Stimulated activated CD4-positive, alpha-beta T cell treated with anti-CD3 and anti-CD28 coated beads, TNF-alpha, amount 100 ng/mL, for 4 hours (primary cell): Measurements from ENCODE around the gene VAV2.

ENCODE experiments used
- DNase-seq, 3 experiments: peaks; one replicate each; pipeline ENCODE4 v3.0.0-alpha.2; 2020; ENCODE audit warnings: low read depth in 3 of 3

VAV2 gene

GRCh38 chr9:133784731-133785561 lies 207.2 kb downstream of the VAV2 start:
- no peak for DNase-seq

- DNase-seq, result no peak
These were observed 208.8 kb downstream of the VAV2 start for GRCh38 chr9:133783331-133783731.

GRCh38 chr9:133782157-133783130 lies 209.7 kb downstream of the VAV2 start:
- DNase-seq, result peak; percentile 30 to 42 (median 35)

- no peak for DNase-seq
These were observed 210.3 kb downstream of the VAV2 start for GRCh38 chr9:133781828-133782135.

GRCh38 chr9:133780962-133781827 lies 210.9 kb downstream of the VAV2 start:
- no peak for DNase-seq

- no peak for DNase-seq
These were observed 211.6 kb downstream of the VAV2 start for GRCh38 chr9:133780404-133780945.

- DNase-seq, result no peak
These were observed 212.4 kb downstream of the VAV2 start for GRCh38 chr9:133779516-133780403.

GRCh38 chr9:133779081-133779480 lies 213.0 kb downstream of the VAV2 start:
- no peak for DNase-seq

- no peak for DNase-seq
These were observed 213.6 kb downstream of the VAV2 start for GRCh38 chr9:133778336-133779013.

GRCh38 chr9:133777871-133778270 lies 214.3 kb downstream of the VAV2 start:
- no peak for DNase-seq

- no peak for DNase-seq
These were observed 214.9 kb downstream of the VAV2 start for GRCh38 chr9:133777068-133777791.

GRCh38 chr9:133775951-133776905 lies 215.9 kb downstream of the VAV2 start:
- DNase-seq, result no peak

GRCh38 chr9:133775291-133775690 lies 216.8 kb downstream of the VAV2 start:
- no peak for DNase-seq

- DNase-seq, result no peak
These were observed 217.3 kb downstream of the VAV2 start for GRCh38 chr9:133774799-133775198.

- no peak for DNase-seq
These were observed 218.1 kb downstream of the VAV2 start for GRCh38 chr9:133773889-133774655.

GRCh38 chr9:133772581-133772980 lies 219.5 kb downstream of the VAV2 start:
- DNase-seq, result no peak
